K562 (cell line): ENCODE data around the gene DOCK4. TPM values are rescaled to one million over a fixed set of nuclear protein-coding genes. Genes with fewer than 3 reads are reported as not detected.

ENCODE experiments used
- ATAC-seq: fragments of 200-7000 bp; cut with Tn5 transposase; 3 replicates; pipeline ENCODE4 v1.9.1; 2020; ENCODE audit warnings: moderate library complexity
- BruUV-seq: library from RNA; stranded (reverse); fragments of 400-500 nt; replicated peaks from 2 replicates; lab custom pipeline; 2021; lab: Mats Ljungman, UMichigan
- CTCF ChIA-PET: fragments of 300-600 bp; formaldehyde crosslinking; extraction: SDS; loops from one replicate; lab custom pipeline; 2021; ENCODE audit warnings: low intra/inter-chr PET ratio; lab: Yijun Ruan, JAX
- POLR2A ChIA-PET: fragments of 300-600, 350-650 bp; sonication (Branson Sonifier 250); formaldehyde crosslinking; extraction: SDS; loops from one replicate; lab custom pipeline; 2021; ENCODE audit warnings: antibody characterized with exemption, inconsistent platforms; lab: Yijun Ruan, JAX
- DNase-seq, 4 experiments: peaks; one replicate each; pipeline versions ENCODE4 v3.0.0 to v3.0.0-alpha.2; 2011 to 2018; ENCODE audit warnings: low spot score in 3 of 4, mixed read lengths in 3 of 4; ENCODE audit errors: extremely low read depth in 1 of 4
- FAIRE-seq: peaks from 2 replicates; lab custom pipeline; 2011; peaks lifted over from hg19 to GRCh38; lab: Jason Lieb, UNC
- H2AFZ ChIP-seq: 2 replicates; pipeline ENCODE4 v1.6.0; 2011; ENCODE audit warnings: low read depth, low read length, control low read depth, inconsistent platforms
- H3K27ac ChIP-seq: fragments of 200-600 bp; 3 replicates; pipeline ENCODE4 v1.8.0; 2011; ENCODE audit warnings: low read depth, mild to moderate bottlenecking, control low read depth, inconsistent platforms, low read length, moderate library complexity, mixed read lengths; ENCODE audit errors: extremely low read depth
- H3K27me3 ChIP-seq, 2 experiments: fragments of 300-600 bp in 1 of 2; 2 replicates in 1 of 2; 3 replicates in 1 of 2; pipeline versions ENCODE4 v1.6.0 to v1.8.0; 2011; ENCODE audit warnings: inconsistent platforms in 2 of 2, low read length in 2 of 2, mild to moderate bottlenecking in 1 of 2, mixed read lengths in 1 of 2, moderate library complexity in 1 of 2; ENCODE audit not compliant: control insufficient read depth in 2 of 2, insufficient read depth in 2 of 2
- H3K36me3 ChIP-seq: fragments of 300-600 bp; 3 replicates; pipeline ENCODE4 v1.8.0; 2011; ENCODE audit warnings: mild to moderate bottlenecking, low read length, inconsistent platforms; ENCODE audit not compliant: control insufficient read depth, insufficient read depth
- H3K4me1 ChIP-seq, 2 experiments: fragments of 200-600 bp in 1 of 2; replicated peaks in 1 of 2; 2 replicates in 1 of 2; 3 replicates in 1 of 2; pipeline versions ENCODE4 v1.5.1 to v1.8.0; 2011; ENCODE audit warnings: inconsistent platforms in 2 of 2, low read length in 2 of 2, mild to moderate bottlenecking in 1 of 2, mixed read lengths in 1 of 2, moderate library complexity in 1 of 2; ENCODE audit not compliant: control insufficient read depth in 2 of 2, insufficient read depth in 2 of 2
- H3K4me2 ChIP-seq: 2 replicates; pipeline ENCODE4 v1.6.1; 2011; ENCODE audit warnings: low read length, control low read depth, inconsistent platforms, mixed read lengths; ENCODE audit not compliant: insufficient read depth
- H3K4me3 ChIP-seq: fragments of 200-600 bp; sonication (generic), shearing (Covaris generic); 2 replicates; pipeline ENCODE4 v1.5.1; 2016; ENCODE audit warnings: control low read depth, inconsistent platforms
- H3K79me2 ChIP-seq: fragments of 200-600 bp; 3 replicates; pipeline ENCODE4 v1.8.0; 2011; ENCODE audit warnings: low read length, inconsistent platforms; ENCODE audit not compliant: control insufficient read depth, insufficient read depth
- H3K9ac ChIP-seq, 2 experiments: 2 replicates each; pipeline versions ENCODE4 v1.6.0 to v1.6.1; 2011; ENCODE audit warnings: low read depth in 2 of 2, low read length in 2 of 2, control low read depth in 1 of 2, inconsistent platforms in 1 of 2, mild to moderate bottlenecking in 1 of 2, mixed read lengths in 1 of 2; ENCODE audit not compliant: insufficient read depth in 1 of 2
- H3K9me1 ChIP-seq: one replicate; pipeline ENCODE4 v1.6.0; 2011; ENCODE audit warnings: inconsistent platforms, mild to moderate bottlenecking, low read length, moderate library complexity; ENCODE audit not compliant: control insufficient read depth, insufficient read depth
- H3K9me3 ChIP-seq: replicated peaks from 2 replicates; pipeline ENCODE4 v1.5.1; 2011; ENCODE audit warnings: low read depth, low read length, inconsistent platforms; ENCODE audit not compliant: control insufficient read depth, insufficient read depth
- H4K20me1 ChIP-seq: replicated peaks from 2 replicates; pipeline ENCODE4 v1.6.1; 2011; ENCODE audit warnings: low read length, inconsistent platforms, mixed read lengths; ENCODE audit not compliant: control insufficient read depth, insufficient read depth
- BHLHE40 ChIP-seq: IDR thresholded peaks from 2 replicates; pipeline ENCODE4 v1.6.1; 2011; ENCODE audit warnings: low read length, improper control_type of control experiment
- CHCHD3 ChIP-seq: fragments of 250-450 bp; sonication (Bioruptor Pico); IDR thresholded peaks from 2 replicates; pipeline ENCODE4 v2.1.2; 2022; ENCODE audit warnings: mild to moderate bottlenecking
- CREM ChIP-seq: IDR thresholded peaks from 2 replicates; pipeline ENCODE4 v1.6.1; 2014; ENCODE audit warnings: antibody characterized with exemption, low read depth
- CTCFL ChIP-seq: IDR thresholded peaks from 2 replicates; pipeline ENCODE4 v1.6.1; 2011; ENCODE audit warnings: borderline replicate concordance, low read depth, mild to moderate bottlenecking, moderate library complexity, low read length; ENCODE audit not compliant: insufficient read depth, poor library complexity, severe bottlenecking
- ESRRA ChIP-seq: fragments of 450-650 bp; IDR thresholded peaks from 2 replicates; pipeline ENCODE4 v1.6.1; 2014; ENCODE audit warnings: low read depth, mild to moderate bottlenecking, moderate library complexity, borderline replicate concordance
- FOXJ2 ChIP-seq: fragments of 200-800 bp; sonication (Bioruptor generic); IDR thresholded peaks from 2 replicates; pipeline ENCODE4 v1.6.1; 2016; ENCODE audit warnings: missing genetic modification characterization, missing compliant biosample characterization
- HMBOX1 ChIP-seq: sonication (generic); IDR thresholded peaks from 2 replicates; pipeline ENCODE4 v1.6.1; 2016
- KAT8 ChIP-seq: fragments of 450-650 bp; IDR thresholded peaks from 2 replicates; pipeline ENCODE4 v1.6.1; 2016; ENCODE audit warnings: low read depth, mild to moderate bottlenecking
- KLF1 ChIP-seq: fragments of 450-650 bp; IDR thresholded peaks from 2 replicates; pipeline ENCODE4 v1.6.1; 2016; ENCODE audit warnings: missing genetic modification characterization, missing compliant biosample characterization
- POU5F1 ChIP-seq: fragments of 150-350 bp; IDR thresholded peaks from 2 replicates; pipeline ENCODE4 v1.6.1; 2014; ENCODE audit warnings: borderline replicate concordance, low read length, low read depth, mild to moderate bottlenecking; ENCODE audit not compliant: partially characterized antibody
- ZC3H4 ChIP-seq: sonication (generic); formaldehyde crosslinking; IDR thresholded peaks from 2 replicates; pipeline ENCODE4 v1.9.0; 2021; ENCODE audit warnings: missing genetic modification reagents, borderline replicate concordance
- ZKSCAN1 ChIP-seq: fragments of 150-350 bp; IDR thresholded peaks from 2 replicates; pipeline ENCODE4 v1.6.1; 2016; ENCODE audit warnings: low read depth, low read length
- ZNF175 ChIP-seq: fragments of 200-800 bp; sonication (Bioruptor generic); IDR thresholded peaks from 2 replicates; pipeline ENCODE4 v1.6.1; 2016; ENCODE audit warnings: low read depth, mild to moderate bottlenecking, missing genetic modification characterization, missing compliant biosample characterization
- ZNF274 ChIP-seq: IDR thresholded peaks from 2 replicates; pipeline ENCODE4 v1.6.1; 2011; ENCODE audit warnings: low read depth, mild to moderate bottlenecking, low read length, moderate library complexity, borderline replicate concordance
- ZNF583 ChIP-seq: fragments of 250-450 bp; sonication (Bioruptor Pico); IDR thresholded peaks from 2 replicates; pipeline ENCODE4 v1.4.0; 2020
- ZNF639 ChIP-seq, 2 experiments: fragments of 200-800 bp in 1 of 2; sonication (Bioruptor generic) in 1 of 2; sonication (generic) in 1 of 2; formaldehyde crosslinking in 1 of 2; IDR thresholded peaks in 1 of 2; conservative IDR thresholded peaks in 1 of 2; 2 replicates each; pipeline versions ENCODE4 v1.5.0 to v1.6.1; 2016 to 2020; ENCODE audit warnings: missing compliant biosample characterization in 1 of 2, missing genetic modification characterization in 1 of 2, missing genetic modification reagents in 1 of 2
- ZNF644 ChIP-seq: fragments of 200-800 bp; sonication (Bioruptor generic); IDR thresholded peaks from 2 replicates; pipeline ENCODE4 v1.6.1; 2016; ENCODE audit warnings: low read depth, missing genetic modification characterization, missing compliant biosample characterization
- WGBS: fragments of 100-300 bp; shearing (Covaris generic); methylation state at CpG from one replicate; pipeline ENCODE4 v1.1.6; 2016; ENCODE audit warnings: low coverage, mixed read lengths; ENCODE audit not compliant: insufficient coverage; ENCODE audit errors: missing lambda C conversion rate; 5-methylcytosine and 5-hydroxymethylcytosine counted together
- in situ Hi-C: fragments of 300-500 bp; cut with MboI; formaldehyde crosslinking; loops from 4 replicates; pipeline ENCODE4 v1.15.0; 2018; ENCODE audit warnings: inconsistent platforms, mixed read lengths
- intact Hi-C: fragments of 100-400 bp; cut with micrococcal nuclease; formaldehyde crosslinking; loops from 2 replicates; pipeline ENCODE4 v1.14.2; 2022
- polyA plus RNA-seq, 8 experiments: library from polyadenylated mRNA; depleted of rRNA in 4 of 8; stranded (reverse) in 5 of 8; unstranded in 3 of 8; fragments of >200 nt; fragmentation: Nextera tagmentation in 2 of 8; fragmentation: Illumina TruSeq in 1 of 8; extraction: Ambion mirVana in 2 of 8; extraction: Trizol in 1 of 8; gene quantifications; 2 replicates each; pipeline versions ENCODE4 v1.2.1 to v1.2.3, GENCODE V29; 2011 to 2014; ENCODE audit warnings: inconsistent platforms in 1 of 8, missing spikeins in 1 of 8
- total RNA-seq, 7 experiments: library from RNA; depleted of rRNA in 6 of 7; stranded (reverse); fragments of >200 nt in 6 of 7; fragmentation: Illumina TruSeq in 2 of 7; extraction: Trizol in 2 of 7; gene quantifications; 2 replicates each; pipeline versions ENCODE4 v1.2.1 to v1.2.3, GENCODE V29; 2011 to 2021; ENCODE audit warnings: low replicate concordance in 1 of 7

The DOCK4 gene
- total and polyA plus RNA-seq, 9 of the 15 experiments (the other 6 are each of a cell fraction or from before 2014, with no cell fraction given) = 0.42 to 5.7 (median 2.3) TPM

- H3K36me3 ChIP-seq = no peaks in the 10 kb centered on the region
- H3K9ac ChIP-seq = no peak overlapping the region
- TF ChIP-seq ZNF583 (no peak), CHCHD3 (no peak), FOXJ2 (no peak), KAT8 (no peak), ZC3H4 (no peak), POU5F1 (no peak), ESRRA (no peak), ZNF274 (no peak), ZNF175 (no peak), ZNF644 (tag) (no peak), BHLHE40 (no peak), CREM (no peak), KLF1 (no peak), ZNF639 (CRISPR knock-in tag; conservative IDR thresholded peaks at IDR 0.05 in 1 of 2, IDR thresholded peaks at IDR 0.05 in 1 of 2) (no peak), CTCFL (no peak), ZKSCAN1 (no peak), HMBOX1 (no peak)
- DNase-seq (no peak), FAIRE-seq (no peak), ATAC-seq (no peak)
- intact Hi-C loops = no loop called here
- no peaks in the 10 kb centered on the region for H3K9me1 ChIP-seq
- BruUV-seq = no TSS peak
- no peaks in the 10 kb centered on the region for H3K79me2 ChIP-seq
- H4K20me1 ChIP-seq = no peaks in the 10 kb centered on the region
- ChIA-PET POLR2A (no interaction called here), CTCF (no interaction called here)
- H2AFZ ChIP-seq = no peak overlapping the region
- no peak overlapping the region for H3K4me2 ChIP-seq
- in situ Hi-C loops = no loop called here
- H3K27me3 ChIP-seq = no peaks in the 10 kb centered on the region; a peak in 1 of 5 replicates
- no peaks in the 10 kb centered on the region for H3K9me3 ChIP-seq
- no peak overlapping the region for H3K27ac ChIP-seq
- no peaks in the 10 kb centered on the region for H3K4me1 ChIP-seq
- no peak overlapping the region for H3K4me3 ChIP-seq
- WGBS = 0% methylated on average over 1 of the region's 1 CpG
Measured at GRCh38 chr7:111871283-111871682, 334.9 kb downstream of the DOCK4 start.
